Peyer's patch (tissue), 4 donors: ENCODE measurements around the gene GPRIN3.

Experiments used
- CTCF ChIP-seq, 6 experiments: fragments of 450-650 bp in 4 of 6; fragments of 200-600 bp in 2 of 6; sonication (generic) in 1 of 6; IDR thresholded peaks; one replicate each; pipeline ENCODE4 v1.5.1; 2017 to 2019; ENCODE audit warnings: antibody characterized with exemption in 6 of 6, mild to moderate bottlenecking in 3 of 6, moderate library complexity in 1 of 6
- POLR2A ChIP-seq, 2 donors: fragments of 450-650 bp; IDR thresholded peaks; one replicate each; pipeline ENCODE4 v1.5.1; 2017; ENCODE audit warnings: antibody characterized with exemption in 2 of 2, mild to moderate bottlenecking in 2 of 2, moderate library complexity in 2 of 2

- no peak for TF ChIP-seq CTCF (IDR thresholded peaks at IDR 0.05)
- TF ChIP-seq POLR2A (IDR thresholded peaks at IDR 0.05): peak in 1 of 2 donors; percentile 26
Observed at GRCh38 chr4:89294573-89295269, 12.9 kb downstream of the GPRIN3 start.
